K562 (cell line): ENCODE data around the gene GCNA. TPM values are rescaled to one million over a fixed set of nuclear protein-coding genes. Genes with fewer than 3 reads are reported as not detected.

Experiments
- ATF7 ChIP-seq: fragments of 450-650 bp; IDR thresholded peaks from 2 replicates; pipeline ENCODE4 v1.7.1; 2014; ENCODE audit warnings: mild to moderate bottlenecking, moderate library complexity
- BCLAF1 ChIP-seq, 2 experiments: fragments of 450-650 bp in 1 of 2; IDR thresholded peaks; 2 replicates each; pipeline ENCODE4 v1.6.1; 2011 to 2017; ENCODE audit warnings: low read depth in 2 of 2, antibody characterized with exemption in 1 of 2, borderline replicate concordance in 1 of 2, low read length in 1 of 2, mild to moderate bottlenecking in 1 of 2, mixed read lengths in 1 of 2; ENCODE audit not compliant: control insufficient read depth in 1 of 2
- HNRNPUL1 ChIP-seq: fragments of 200-400 bp; formaldehyde crosslinking; IDR thresholded peaks from 2 replicates; pipeline ENCODE4 v1.6.1; 2017; ENCODE audit warnings: low read length
- MYC ChIP-seq, 2 experiments: fragments of 250-450 bp in 1 of 2; sonication (Bioruptor Pico) in 1 of 2; IDR thresholded peaks; 2 replicates each; pipeline versions ENCODE4 v1.5.1 to v1.6.1; 2012 to 2021; ENCODE audit warnings: low read depth in 2 of 2, borderline replicate concordance in 1 of 2, improper control_type of control experiment in 1 of 2, low read length in 1 of 2, mild to moderate bottlenecking in 1 of 2, moderate library complexity in 1 of 2
- MYNN ChIP-seq, 2 experiments: sonication (generic); formaldehyde crosslinking in 1 of 2; IDR thresholded peaks; 2 replicates each; pipeline versions ENCODE4 v1.5.0 to v1.6.1; 2016 to 2020; ENCODE audit warnings: antibody characterized with exemption in 1 of 2, missing genetic modification reagents in 1 of 2
- NR2F6 ChIP-seq: fragments of 450-650 bp; formaldehyde crosslinking; IDR thresholded peaks from 2 replicates; pipeline ENCODE4 v1.4.0; 2020; ENCODE audit warnings: mild to moderate bottlenecking
- PHTF2 ChIP-seq: fragments of 250-450 bp; sonication (Bioruptor Pico); IDR thresholded peaks from 2 replicates; pipeline ENCODE4 v1.5.0; 2021; ENCODE audit warnings: mild to moderate bottlenecking
- RAD21 ChIP-seq, 2 experiments: fragments of 250-450 bp in 1 of 2; fragments of 450-650 bp in 1 of 2; sonication (Bioruptor Pico) in 1 of 2; formaldehyde crosslinking in 1 of 2; IDR thresholded peaks in 1 of 2; conservative IDR thresholded peaks in 1 of 2; 2 replicates each; pipeline versions ENCODE4 v1.4.0 to v1.8.0; 2020 to 2022; ENCODE audit warnings: mild to moderate bottlenecking in 2 of 2, moderate library complexity in 1 of 2
- REST ChIP-seq, 2 experiments: fragments of 450-650 bp; formaldehyde crosslinking in 1 of 2; IDR thresholded peaks; 2 replicates each; pipeline versions ENCODE4 v1.4.0 to v1.6.1; 2014 to 2020; ENCODE audit warnings: mild to moderate bottlenecking in 2 of 2, borderline replicate concordance in 1 of 2, low read depth in 1 of 2
- TAF15 ChIP-seq: fragments of 200-400 bp; formaldehyde crosslinking; IDR thresholded peaks from 2 replicates; pipeline ENCODE4 v1.6.1; 2017; ENCODE audit warnings: mild to moderate bottlenecking, low read depth, low read length, moderate library complexity
- YBX1 ChIP-seq: fragments of 450-650 bp; IDR thresholded peaks from 2 replicates; pipeline ENCODE4 v1.7.1; 2016; ENCODE audit warnings: mild to moderate bottlenecking
- ZBTB2 ChIP-seq: fragments of 450-650 bp; IDR thresholded peaks from 2 replicates; pipeline ENCODE4 v1.6.1; 2016; ENCODE audit warnings: antibody characterized with exemption
- ZNF316 ChIP-seq: fragments of 450-650 bp; IDR thresholded peaks from 2 replicates; pipeline ENCODE4 v1.6.1; 2016
- ZNF347 ChIP-seq: fragments of 450-650 bp; formaldehyde crosslinking; IDR thresholded peaks from 2 replicates; pipeline ENCODE4 v1.4.0; 2020; ENCODE audit warnings: low read depth, mild to moderate bottlenecking, moderate library complexity
- ZNF584 ChIP-seq: fragments of 200-800 bp; sonication (Bioruptor generic); IDR thresholded peaks from 2 replicates; pipeline ENCODE4 v1.6.1; 2016; ENCODE audit warnings: low read depth, mild to moderate bottlenecking, missing genetic modification characterization, missing compliant biosample characterization
- polyA plus RNA-seq, 8 experiments: library from polyadenylated mRNA; depleted of rRNA in 4 of 8; stranded (reverse) in 5 of 8; unstranded in 3 of 8; fragments of >200 nt; fragmentation: Nextera tagmentation in 2 of 8; fragmentation: Illumina TruSeq in 1 of 8; extraction: Ambion mirVana in 2 of 8; extraction: Trizol in 1 of 8; gene quantifications; 2 replicates each; pipeline versions ENCODE4 v1.2.1 to v1.2.3, GENCODE V29; 2011 to 2014; ENCODE audit warnings: inconsistent platforms in 1 of 8, missing spikeins in 1 of 8
- total RNA-seq, 7 experiments: library from RNA; depleted of rRNA in 6 of 7; stranded (reverse); fragments of >200 nt in 6 of 7; fragmentation: Illumina TruSeq in 2 of 7; extraction: Trizol in 2 of 7; gene quantifications; 2 replicates each; pipeline versions ENCODE4 v1.2.1 to v1.2.3, GENCODE V29; 2011 to 2021; ENCODE audit warnings: low replicate concordance in 1 of 7

GCNA gene
- total and polyA plus RNA-seq, 9 of the 15 experiments (the other 6 are each of a cell fraction or from before 2014, with no cell fraction given) = 0.27 to 1.5 (median 0.86) TPM

DNA sequence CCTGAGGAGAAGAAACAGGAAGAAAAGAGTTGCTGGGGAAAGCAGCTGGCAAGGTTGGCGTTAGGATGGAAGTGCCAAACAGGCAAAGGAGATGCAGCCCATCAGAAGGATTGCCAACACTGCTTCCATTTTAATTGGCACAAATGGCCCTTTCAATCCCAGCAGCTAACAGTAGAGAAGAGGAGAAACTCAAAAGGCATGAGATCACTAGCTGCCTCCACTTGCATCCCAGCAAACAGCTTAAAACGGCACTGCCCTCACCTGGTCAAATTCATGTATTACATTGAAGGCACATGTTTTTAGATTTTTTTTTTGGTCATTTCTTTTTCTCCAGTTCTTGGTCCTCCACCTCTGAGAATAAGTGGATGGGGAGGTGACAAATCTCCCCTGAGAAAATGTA is 74.2 kb downstream of the GCNA start (continued):
- no peak for TF ChIP-seq BCLAF1 (IDR thresholded peaks at IDR 0.05; ENCODE audit: borderline replicate concordance in 1 of 2, control insufficient read depth in 1 of 2, low read depth in 2 of 2, low read length in 1 of 2)
- no peak for TF ChIP-seq NR2F6 (CRISPR knock-in tag)
- no peak for TF ChIP-seq YBX1
- TF ChIP-seq MYC (IDR thresholded peaks at IDR 0.05; ENCODE audit: low read depth, low read length) = no peak
- no peak for TF ChIP-seq MYC (CRISPR knock-in tag; IDR thresholded peaks at IDR 0.05; ENCODE audit: borderline replicate concordance, low read depth)
- TF ChIP-seq REST (IDR thresholded peaks at IDR 0.05; ENCODE audit: borderline replicate concordance) = peak; percentile 51; the same call in 1 of the 2 replicates
- no peak for TF ChIP-seq REST (CRISPR knock-in tag; IDR thresholded peaks at IDR 0.05; ENCODE audit: low read depth)
- TF ChIP-seq ZBTB2 = no peak
- TF ChIP-seq HNRNPUL1 = no peak
- TF ChIP-seq ATF7 = peak; percentile 24; the same call in 1 of the 2 replicates
- TF ChIP-seq PHTF2 = no peak
- no peak for TF ChIP-seq MYNN (IDR thresholded peaks at IDR 0.05)
- TF ChIP-seq MYNN (CRISPR knock-in tag; IDR thresholded peaks at IDR 0.05) = no peak
- peak; percentile 25 to 64 for TF ChIP-seq RAD21 (CRISPR knock-in tag; conservative IDR thresholded peaks at IDR 0.05 in 1 of 2, IDR thresholded peaks at IDR 0.05 in 1 of 2)
- TF ChIP-seq ZNF316 = no peak
- TF ChIP-seq TAF15 = no peak
- no peak for TF ChIP-seq ZNF347
- no peak for TF ChIP-seq ZNF584
